ENCODE measurements around the gene CNOT2.

DNA sequence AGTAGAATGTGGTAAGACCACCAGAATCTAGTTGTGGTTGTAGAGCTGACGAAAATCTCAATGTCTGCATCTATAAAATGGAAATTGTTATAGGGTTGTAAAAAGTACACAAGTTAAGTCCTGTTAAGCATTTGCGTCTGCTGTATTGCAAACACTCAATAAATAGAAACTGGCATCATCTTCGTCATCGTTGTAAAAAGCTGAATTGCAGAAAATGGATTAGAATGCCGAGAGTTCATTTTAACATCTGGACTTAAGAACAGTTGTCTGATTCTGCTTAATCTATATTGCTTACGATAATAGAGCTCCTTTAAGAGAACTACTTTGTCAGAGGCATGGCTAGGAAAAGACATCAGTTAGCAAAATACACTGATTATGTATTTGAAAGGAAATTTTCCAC is 156.1 kb downstream of the CNOT2 start:
- TF ChIP-seq, protein P1, sequence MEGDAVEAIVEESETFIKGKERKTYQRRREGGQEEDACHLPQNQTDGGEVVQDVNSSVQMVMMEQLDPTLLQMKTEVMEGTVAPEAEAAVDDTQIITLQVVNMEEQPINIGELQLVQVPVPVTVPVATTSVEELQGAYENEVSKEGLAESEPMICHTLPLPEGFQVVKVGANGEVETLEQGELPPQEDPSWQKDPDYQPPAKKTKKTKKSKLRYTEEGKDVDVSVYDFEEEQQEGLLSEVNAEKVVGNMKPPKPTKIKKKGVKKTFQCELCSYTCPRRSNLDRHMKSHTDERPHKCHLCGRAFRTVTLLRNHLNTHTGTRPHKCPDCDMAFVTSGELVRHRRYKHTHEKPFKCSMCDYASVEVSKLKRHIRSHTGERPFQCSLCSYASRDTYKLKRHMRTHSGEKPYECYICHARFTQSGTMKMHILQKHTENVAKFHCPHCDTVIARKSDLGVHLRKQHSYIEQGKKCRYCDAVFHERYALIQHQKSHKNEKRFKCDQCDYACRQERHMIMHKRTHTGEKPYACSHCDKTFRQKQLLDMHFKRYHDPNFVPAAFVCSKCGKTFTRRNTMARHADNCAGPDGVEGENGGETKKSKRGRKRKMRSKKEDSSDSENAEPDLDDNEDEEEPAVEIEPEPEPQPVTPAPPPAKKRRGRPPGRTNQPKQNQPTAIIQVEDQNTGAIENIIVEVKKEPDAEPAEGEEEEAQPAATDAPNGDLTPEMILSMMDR (IDR thresholded peaks at IDR 0.05; ENCODE audit: extremely low read depth in 1 of 2, insufficient read depth in 1 of 2, low read depth in 1 of 2, low read length in 2 of 2): no peak
- no peak for TF ChIP-seq EZH2 (IDR thresholded peaks at IDR 0.05; ENCODE audit: borderline replicate concordance, low read depth, low read length, severe bottlenecking)
- no peak for TF ChIP-seq POLR2A (IDR thresholded peaks at IDR 0.05; ENCODE audit: low read depth, low read length)
- TF ChIP-seq, protein P2, sequence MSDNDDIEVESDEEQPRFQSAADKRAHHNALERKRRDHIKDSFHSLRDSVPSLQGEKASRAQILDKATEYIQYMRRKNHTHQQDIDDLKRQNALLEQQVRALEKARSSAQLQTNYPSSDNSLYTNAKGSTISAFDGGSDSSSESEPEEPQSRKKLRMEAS (IDR thresholded peaks at IDR 0.05; ENCODE audit: insufficient read depth, insufficient read length): no peak
- no peak for TF ChIP-seq POLR2AphosphoS5 (IDR thresholded peaks at IDR 0.05; ENCODE audit: insufficient read depth, low read depth, low read length)
- no peak for TF ChIP-seq JUN (IDR thresholded peaks at IDR 0.05; ENCODE audit: borderline replicate concordance, insufficient read depth, insufficient read length, low read depth)

All from endothelial cell of umbilical vein (primary cell).